HG03095 (cell line): Measurements from ENCODE around the gene POU3F3.

Source experiments
- ATAC-seq: cut with Tn5 transposase; IDR thresholded peaks from one replicate; pipeline ENCODE4 v1.9.1; 2021; ENCODE audit warnings: moderate library complexity; ENCODE audit not compliant: unreplicated experiment

POU3F3 gene

GRCh38 chr2:104846786-104847585 is 6.9 kb upstream of the POU3F3 start:
- ATAC-seq = no peak

GRCh38 chr2:104847586-104848160 is 6.2 kb upstream of the POU3F3 start:
- no peak for ATAC-seq

GRCh38 chr2:104848526-104848925 is 5.4 kb upstream of the POU3F3 start:
- no peak for ATAC-seq

GRCh38 chr2:104849101-104849500 is 4.8 kb upstream of the POU3F3 start:
- ATAC-seq = no peak

GRCh38 chr2:104849618-104850141 is 4.2 kb upstream of the POU3F3 start:
- ATAC-seq = no peak

GRCh38 chr2:104850361-104851290 is 3.3 kb upstream of the POU3F3 start:
- ATAC-seq = no peak

- ATAC-seq = no peak
Measured at GRCh38 chr2:104851291-104852089, 2.4 kb upstream of the POU3F3 start.

GRCh38 chr2:104852090-104852666 is 1.7 kb upstream of the POU3F3 start:
- ATAC-seq = no peak

- ATAC-seq = no peak
Measured at GRCh38 chr2:104854498-104855220, 744 bp downstream of the POU3F3 start.

GRCh38 chr2:104855221-104856085 is 1.5 kb downstream of the POU3F3 start:
- no peak for ATAC-seq

GRCh38 chr2:104856086-104856972 is 2.4 kb downstream of the POU3F3 start:
- ATAC-seq = no peak

- no peak for ATAC-seq
Measured at GRCh38 chr2:104856973-104857261, 3.0 kb downstream of the POU3F3 start.

- ATAC-seq = no peak
Measured at GRCh38 chr2:104857262-104858005, 3.5 kb downstream of the POU3F3 start.

- no peak for ATAC-seq
Measured at GRCh38 chr2:104858006-104858978, 4.4 kb downstream of the POU3F3 start.

- ATAC-seq = no peak
Measured at GRCh38 chr2:104859291-104859765, 5.4 kb downstream of the POU3F3 start.
